Measurements from ENCODE around the gene CRHR2.

DNA sequence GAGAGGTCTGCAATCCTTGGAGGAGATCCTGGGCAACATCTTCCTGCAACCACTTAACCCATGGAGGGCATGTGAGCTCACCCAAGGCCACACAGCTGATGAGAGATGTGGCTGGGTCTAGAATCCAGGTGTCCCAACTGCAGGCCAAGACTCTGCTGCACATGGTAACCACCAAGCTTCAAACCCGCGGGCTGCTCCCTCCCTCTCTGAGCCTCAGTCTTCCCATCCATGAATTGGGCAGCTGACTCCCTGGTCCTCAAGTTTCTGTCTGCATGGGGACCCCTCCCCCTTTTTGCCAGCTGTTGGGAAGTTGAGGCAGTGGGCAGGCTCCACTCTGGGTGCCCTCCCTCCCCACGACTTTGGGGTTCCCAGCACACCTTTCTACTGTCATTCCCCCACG lies 48.7 kb upstream of the CRHR2 start:
- TF ChIP-seq, protein P1, sequence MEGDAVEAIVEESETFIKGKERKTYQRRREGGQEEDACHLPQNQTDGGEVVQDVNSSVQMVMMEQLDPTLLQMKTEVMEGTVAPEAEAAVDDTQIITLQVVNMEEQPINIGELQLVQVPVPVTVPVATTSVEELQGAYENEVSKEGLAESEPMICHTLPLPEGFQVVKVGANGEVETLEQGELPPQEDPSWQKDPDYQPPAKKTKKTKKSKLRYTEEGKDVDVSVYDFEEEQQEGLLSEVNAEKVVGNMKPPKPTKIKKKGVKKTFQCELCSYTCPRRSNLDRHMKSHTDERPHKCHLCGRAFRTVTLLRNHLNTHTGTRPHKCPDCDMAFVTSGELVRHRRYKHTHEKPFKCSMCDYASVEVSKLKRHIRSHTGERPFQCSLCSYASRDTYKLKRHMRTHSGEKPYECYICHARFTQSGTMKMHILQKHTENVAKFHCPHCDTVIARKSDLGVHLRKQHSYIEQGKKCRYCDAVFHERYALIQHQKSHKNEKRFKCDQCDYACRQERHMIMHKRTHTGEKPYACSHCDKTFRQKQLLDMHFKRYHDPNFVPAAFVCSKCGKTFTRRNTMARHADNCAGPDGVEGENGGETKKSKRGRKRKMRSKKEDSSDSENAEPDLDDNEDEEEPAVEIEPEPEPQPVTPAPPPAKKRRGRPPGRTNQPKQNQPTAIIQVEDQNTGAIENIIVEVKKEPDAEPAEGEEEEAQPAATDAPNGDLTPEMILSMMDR (IDR thresholded peaks at IDR 0.05) = no peak
- TF ChIP-seq POLR2AphosphoS5 (IDR thresholded peaks at IDR 0.05) = no peak

Data from sigmoid colon (tissue), 4 donors.